OCI-LY3 (cell line): ENCODE data around the gene FXYD4.

ENCODE experiments used
- H2AFZ ChIP-seq: fragments of 200-600, 300-600 bp; shearing (Covaris generic); 2 replicates; pipeline ENCODE4 v1.6.0; 2014; ENCODE audit warnings: antibody characterized with exemption, low read depth, low read length
- H3K27ac ChIP-seq: fragments of 200-600, 300-600 bp; sonication (generic); 2 replicates; pipeline ENCODE4 v1.5.1; 2014; ENCODE audit warnings: mild to moderate bottlenecking, low read length, moderate library complexity, mixed read lengths
- H3K27me3 ChIP-seq: fragments of 200-600, 300-600 bp; sonication (generic); 2 replicates; pipeline ENCODE4 v1.6.1; 2014; ENCODE audit warnings: low read depth, low read length, mixed read lengths
- H3K36me3 ChIP-seq: fragments of 200-600, 300-600 bp; sonication (generic); replicated peaks from 2 replicates; pipeline ENCODE3; 2014; ENCODE audit warnings: low read depth, low read length, mixed read lengths
- H3K4me1 ChIP-seq: fragments of 300-600, 200-600 bp; sonication (generic); 2 replicates; pipeline ENCODE4 v1.6.1; 2014; ENCODE audit warnings: low read length, mixed read lengths
- H3K4me2 ChIP-seq: fragments of 200-600, 300-600 bp; sonication (generic); 2 replicates; pipeline ENCODE4 v1.6.1; 2014; ENCODE audit warnings: low read length, mixed read lengths
- H3K4me3 ChIP-seq: fragments of 300-600, 200-600 bp; sonication (generic); 2 replicates; pipeline ENCODE4 v1.5.1; 2014; ENCODE audit warnings: antibody characterized with exemption, mild to moderate bottlenecking, low read length, moderate library complexity
- H3K79me2 ChIP-seq: fragments of 300-600, 200-600 bp; shearing (Covaris generic); 2 replicates; pipeline ENCODE4 v1.6.1; 2014; ENCODE audit warnings: mild to moderate bottlenecking, low read length, mixed read lengths
- H3K9ac ChIP-seq: fragments of 300-600, 200-600 bp; shearing (Covaris generic); 2 replicates; pipeline ENCODE4 v1.6.0; 2014; ENCODE audit warnings: mild to moderate bottlenecking, low read length, moderate library complexity
- H3K9me3 ChIP-seq: fragments of 200-600, 300-600 bp; shearing (Covaris generic); 2 replicates; pipeline ENCODE4 v1.6.1; 2014; ENCODE audit warnings: low read length, mixed read lengths; ENCODE audit not compliant: insufficient read depth
- H4K20me1 ChIP-seq: fragments of 200-600, 300-600 bp; sonication (generic); 2 replicates; pipeline ENCODE4 v1.6.1; 2016; ENCODE audit warnings: low read length, mixed read lengths; ENCODE audit not compliant: insufficient read depth
- CTCF ChIP-seq: fragments of 200-600, 300-600 bp; sonication (generic); IDR thresholded peaks from 2 replicates; pipeline ENCODE4 v1.5.1; 2014; ENCODE audit warnings: antibody characterized with exemption, low read length, low read depth
- EZH2phosphoT487 ChIP-seq: fragments of 200-600 bp; shearing (Covaris generic); IDR thresholded peaks from 2 replicates; pipeline ENCODE4 v1.6.1; 2018; ENCODE audit warnings: antibody characterized with exemption, mixed run types, low read depth

The FXYD4 gene

GRCh38 chr10:43355749-43356371 is 15.6 kb upstream of the FXYD4 start:
- Histone ChIP-seq H2AFZ (no peak overlapping the region), H3K27ac (no peak overlapping the region), H4K20me1 (no peaks in the 10 kb centered on the region), H3K9ac (no peak overlapping the region), H3K36me3 (no peaks in the 10 kb centered on the region), H3K9me3 (no peaks in the 10 kb centered on the region), H3K4me2 (no peak overlapping the region), H3K79me2 (no peaks in the 10 kb centered on the region), H3K27me3 (no peaks in the 10 kb centered on the region), H3K4me3 (no peak overlapping the region), H3K4me1 (no peaks in the 10 kb centered on the region)
- no peak for TF ChIP-seq CTCF
- TF ChIP-seq EZH2phosphoT487, result no peak

GRCh38 chr10:43360086-43360485 is 11.3 kb upstream of the FXYD4 start:
- no peak overlapping the region for H3K9ac ChIP-seq
- H3K79me2 ChIP-seq, result no peaks in the 10 kb centered on the region
- no peaks in the 10 kb centered on the region for H3K4me1 ChIP-seq
- H2AFZ ChIP-seq, result no peak overlapping the region
- no peak overlapping the region for H3K4me2 ChIP-seq
- no peaks in the 10 kb centered on the region for H3K9me3 ChIP-seq
- H4K20me1 ChIP-seq, result no peaks in the 10 kb centered on the region
- TF ChIP-seq CTCF (no peak), EZH2phosphoT487 (no peak)
- no peaks in the 10 kb centered on the region for H3K27me3 ChIP-seq
- no peaks in the 10 kb centered on the region for H3K36me3 ChIP-seq
- no peak overlapping the region for H3K27ac ChIP-seq
- no peak overlapping the region for H3K4me3 ChIP-seq

DNA sequence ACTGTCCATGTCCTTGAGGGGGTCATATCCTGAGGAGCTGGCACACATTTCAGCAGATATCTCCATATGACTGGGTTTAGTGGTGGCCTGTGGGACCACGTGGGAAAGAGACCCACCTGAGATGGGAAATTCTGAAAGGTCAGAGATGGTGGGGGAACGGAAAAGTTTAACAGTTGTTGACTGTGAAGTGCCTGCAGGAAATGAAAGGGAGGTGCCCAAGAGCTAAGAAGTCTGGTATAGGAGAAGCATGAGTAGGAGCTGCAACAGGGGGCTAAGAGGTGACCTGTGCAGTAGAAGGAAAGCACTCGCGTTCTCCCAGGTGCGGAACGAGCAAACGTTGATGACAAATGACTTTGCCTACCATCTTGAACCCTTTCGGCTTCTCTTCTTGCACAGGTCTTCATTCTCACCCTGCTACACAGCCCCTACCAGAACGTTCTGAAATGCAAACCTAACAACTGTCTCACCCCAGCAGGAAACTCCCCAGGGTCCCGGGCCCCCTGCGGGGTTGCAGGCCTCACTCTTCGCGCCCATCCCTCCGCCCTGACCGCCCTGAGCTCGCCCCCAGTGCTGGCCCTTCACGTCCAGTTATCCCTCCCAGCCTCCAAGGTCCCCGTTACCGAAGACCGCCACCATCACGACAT is 9.8 kb upstream of the FXYD4 start:
- no peaks in the 10 kb centered on the region for H4K20me1 ChIP-seq
- no peaks in the 10 kb centered on the region for H3K9me3 ChIP-seq
- no peaks in the 10 kb centered on the region for H3K4me1 ChIP-seq
- peak overlapping the region; percentile 62 for H3K9ac ChIP-seq
- TF ChIP-seq CTCF (no peak), EZH2phosphoT487 (no peak)
- H2AFZ ChIP-seq, result no peak overlapping the region
- H3K79me2 ChIP-seq, result no peaks in the 10 kb centered on the region
- no peaks in the 10 kb centered on the region for H3K36me3 ChIP-seq
- H3K27me3 ChIP-seq, result no peaks in the 10 kb centered on the region
- H3K27ac ChIP-seq, result 0 out of 2 replicates have a peak overlapping the region, but pooled peaks have one; percentile 13
- peak overlapping the region; percentile 81 for H3K4me3 ChIP-seq
- H3K4me2 ChIP-seq, result peak overlapping the region; percentile 68

DNA sequence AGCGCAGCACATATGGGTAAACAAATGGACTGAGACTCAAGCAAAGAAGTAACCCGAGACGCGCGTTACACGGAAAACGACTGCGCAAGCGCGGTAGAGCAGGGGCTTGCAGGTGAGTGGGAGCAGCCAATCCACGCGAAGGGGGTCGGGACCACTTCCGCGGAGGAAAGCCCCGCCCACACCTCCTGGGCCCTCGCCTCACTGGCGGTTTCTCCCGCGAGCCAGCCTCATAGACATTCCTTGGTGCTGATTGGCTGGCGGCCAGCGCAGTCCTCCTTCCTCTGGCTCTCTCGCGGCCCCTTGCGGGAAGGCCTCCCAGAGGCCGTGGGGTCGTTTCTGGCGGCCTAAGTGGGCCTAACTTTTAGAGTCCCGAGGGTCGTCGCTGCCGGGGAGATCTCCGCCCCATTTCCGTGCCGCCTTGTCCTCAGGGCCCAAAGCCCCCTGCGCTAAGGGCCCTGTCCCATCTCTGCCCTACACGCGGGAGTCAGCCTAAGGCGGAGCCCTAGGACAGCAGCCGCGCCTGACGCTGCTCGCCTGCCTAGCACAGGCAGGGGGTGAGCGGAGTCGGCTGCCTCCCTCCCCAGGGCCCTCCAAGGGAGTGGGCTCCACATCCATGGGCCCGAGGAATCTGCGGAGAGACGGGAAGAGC is 9.1 kb upstream of the FXYD4 start:
- Histone ChIP-seq H3K79me2 (no peaks in the 10 kb centered on the region), H4K20me1 (no peaks in the 10 kb centered on the region), H3K4me2 (peak overlapping the region; percentile 69), H3K4me1 (no peaks in the 10 kb centered on the region), H3K27me3 (no peaks in the 10 kb centered on the region), H3K4me3 (peak overlapping the region; percentile 81), H3K27ac (0 out of 2 replicates have a peak overlapping the region, but pooled peaks have one; percentile 13), H3K9ac (peak overlapping the region; percentile 62), H3K9me3 (no peaks in the 10 kb centered on the region), H3K36me3 (no peaks in the 10 kb centered on the region), H2AFZ (no peak overlapping the region)
- no peak for TF ChIP-seq EZH2phosphoT487
- TF ChIP-seq CTCF, result 0 out of 2 replicates have a peak, but pooled peaks have one; percentile 6
